NCI-H1694 treated with DMSO at 0.1 percent for 48 hours (cell line): Measurements from ENCODE around the gene HSF5.
"Not testable (repeated sequence)": the region's sequence is repeated elsewhere in the genome, so short reads cannot be mapped to it uniquely, and the experiment has no call there.

Source experiments
- DNase-seq: peaks from one replicate; lab custom pipeline; 2025; lab: John Stamatoyannopoulos, UW

HSF5 gene

DNA sequence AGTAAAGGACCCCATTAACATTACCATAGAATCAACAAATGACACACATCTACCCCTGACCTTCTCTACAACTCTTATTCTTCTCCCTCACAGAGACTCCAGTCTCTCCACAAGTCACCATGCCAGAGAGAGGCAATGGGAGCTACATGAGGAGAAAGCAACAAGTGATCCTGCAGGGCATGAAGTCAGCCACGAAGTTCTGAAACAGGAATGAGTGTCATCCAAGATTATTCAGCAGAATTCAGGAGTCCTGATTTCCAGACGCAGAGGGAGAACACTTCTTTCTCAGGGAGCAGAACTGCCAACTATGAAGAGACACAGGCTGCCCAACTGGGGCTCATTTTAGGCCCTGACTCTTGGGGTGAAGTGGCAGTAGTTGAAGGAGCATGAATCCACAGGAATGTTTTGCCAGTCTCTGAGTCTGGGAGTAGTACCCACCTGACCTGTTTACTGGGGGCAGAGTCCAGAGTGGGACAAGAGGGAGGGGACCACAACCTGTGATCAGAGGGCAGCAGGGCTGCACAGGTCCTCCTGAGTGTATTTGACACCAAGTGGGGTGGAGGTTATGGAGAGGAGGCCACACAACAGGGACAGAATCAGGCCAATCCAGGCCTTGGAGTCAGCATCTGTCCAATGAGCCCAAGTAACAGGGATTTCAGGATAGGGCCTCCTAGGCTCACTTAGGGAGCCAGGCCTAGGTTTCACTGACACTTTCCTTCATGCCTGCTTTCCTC is 28.6 kb upstream of the HSF5 start:
- no peak for DNase-seq

DNA sequence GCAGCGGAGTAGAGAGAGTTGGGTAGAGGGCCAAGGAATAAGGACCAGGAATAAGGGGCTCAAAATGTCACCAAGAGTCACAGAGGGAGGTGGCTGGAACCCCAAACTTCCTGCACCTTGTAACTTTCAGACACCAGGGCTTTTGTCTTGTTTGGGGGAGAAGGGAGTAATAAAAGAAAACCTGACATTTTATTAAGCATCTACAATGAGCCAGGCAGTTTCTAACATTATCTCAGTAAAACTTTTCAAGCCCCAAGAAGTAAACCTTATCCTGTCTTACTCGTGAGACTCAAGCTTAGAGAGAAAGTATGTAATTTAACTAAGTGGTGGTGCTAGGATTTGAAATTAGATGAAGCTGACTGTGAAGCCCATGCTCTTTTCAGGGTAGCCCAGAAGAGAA is 27.1 kb upstream of the HSF5 start:
- no peak for DNase-seq

DNA sequence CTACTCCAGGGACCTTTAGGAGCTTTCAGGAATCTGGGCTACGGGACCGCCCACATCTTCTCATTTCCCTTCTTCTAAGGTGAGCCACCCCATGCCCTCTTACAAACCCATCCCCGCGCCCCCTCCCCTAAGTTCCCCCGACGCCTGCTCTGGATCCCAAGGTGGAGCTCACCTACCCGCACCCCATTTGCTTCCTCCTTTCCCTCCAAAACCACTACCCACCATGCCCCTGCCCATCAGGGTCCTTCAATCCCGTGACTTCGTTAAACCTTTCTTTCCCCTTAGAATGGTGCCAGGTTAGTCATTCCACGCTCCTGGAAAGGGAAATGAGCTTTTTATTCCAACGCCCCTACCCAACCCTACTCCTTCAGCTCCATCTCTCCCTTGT is 26.6 kb upstream of the HSF5 start:
- no peak for DNase-seq

DNA sequence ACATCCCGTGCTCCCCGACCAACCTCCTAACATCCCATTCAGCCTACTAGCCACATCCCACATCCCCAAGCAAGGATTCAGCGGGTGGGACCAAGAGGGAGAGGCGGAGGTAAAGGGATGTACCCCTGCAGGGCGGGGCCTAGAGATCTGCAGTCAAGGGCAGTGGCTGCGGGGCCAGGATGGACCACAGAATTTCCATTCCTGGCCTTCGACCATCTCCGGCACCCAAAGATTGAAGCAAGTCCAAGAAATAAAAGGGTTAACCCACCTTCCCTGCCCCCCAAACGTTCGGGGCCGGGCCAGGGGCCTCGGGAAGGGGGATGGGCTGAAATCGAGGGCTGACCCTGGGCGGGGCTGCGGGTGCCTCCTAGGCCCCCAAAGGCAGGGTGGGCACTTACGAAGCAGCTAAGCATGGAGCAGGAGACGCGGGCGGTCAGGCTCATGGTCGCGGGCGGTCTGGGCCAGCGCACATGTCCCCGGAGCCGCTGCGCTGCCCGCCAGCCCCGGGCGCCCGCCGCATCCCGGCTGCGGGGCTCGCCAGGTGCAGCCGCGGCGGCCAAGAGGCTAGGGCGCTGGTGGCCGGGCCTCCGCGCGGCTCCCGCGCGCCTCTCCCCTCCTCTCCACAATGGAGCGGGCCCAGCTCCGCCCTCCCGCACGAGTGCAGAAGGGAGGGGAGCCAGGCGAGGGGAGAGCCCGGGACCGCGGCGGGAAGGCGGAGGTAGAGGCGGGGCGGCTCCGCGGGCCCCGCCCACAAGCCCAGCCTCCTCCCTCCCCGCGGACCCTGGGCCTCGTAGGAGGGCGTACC is 26.0 kb upstream of the HSF5 start, which contains the start of gene MTMR4:
Gene MTMR4, minus strand, starts transcription at position 674 of the 805 bp plus-strand sequence. Its CDS starts 231 bp downstream, at position 443.
- DNase-seq: peak; percentile 70

DNA sequence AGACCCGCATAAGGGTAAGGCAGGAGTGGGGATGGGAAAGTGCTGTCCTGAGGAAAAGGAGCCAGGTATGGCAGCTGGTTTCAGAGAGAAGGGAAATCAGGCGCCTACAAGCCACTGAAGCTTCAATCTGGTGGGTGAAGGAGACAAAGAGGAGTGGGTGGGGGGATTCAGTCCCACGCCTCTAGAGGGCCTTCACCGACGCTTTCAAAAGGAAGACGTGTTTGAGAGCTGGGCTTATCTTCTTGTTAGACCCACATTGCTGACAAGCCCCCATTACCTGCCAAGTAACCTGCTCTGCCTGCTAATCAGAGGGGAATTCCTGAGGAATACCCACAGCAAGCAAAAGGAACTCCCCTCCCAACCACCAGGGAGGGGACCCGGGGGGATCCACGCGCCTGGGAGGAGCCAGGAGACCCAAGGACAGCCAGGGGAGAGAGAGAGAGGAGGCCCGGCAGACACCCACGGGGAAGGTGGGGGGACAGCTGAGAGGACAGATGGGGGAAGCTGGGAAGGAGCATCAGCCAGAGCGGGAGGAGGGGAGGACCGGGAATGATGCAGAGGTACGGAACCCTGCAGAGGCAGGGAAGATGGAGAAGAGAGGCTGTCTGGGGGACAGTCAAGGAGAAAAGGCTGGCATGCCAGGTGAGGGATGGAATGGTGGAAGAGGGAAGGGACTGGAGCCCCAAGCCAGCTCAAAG is 25.2 kb upstream of the HSF5 start:
- DNase-seq: no peak

GRCh38 chr17:58510075-58510474 is 21.9 kb upstream of the HSF5 start:
- no peak for DNase-seq

GRCh38 chr17:58508341-58509067 is 20.3 kb upstream of the HSF5 start:
- DNase-seq: no peak

DNA sequence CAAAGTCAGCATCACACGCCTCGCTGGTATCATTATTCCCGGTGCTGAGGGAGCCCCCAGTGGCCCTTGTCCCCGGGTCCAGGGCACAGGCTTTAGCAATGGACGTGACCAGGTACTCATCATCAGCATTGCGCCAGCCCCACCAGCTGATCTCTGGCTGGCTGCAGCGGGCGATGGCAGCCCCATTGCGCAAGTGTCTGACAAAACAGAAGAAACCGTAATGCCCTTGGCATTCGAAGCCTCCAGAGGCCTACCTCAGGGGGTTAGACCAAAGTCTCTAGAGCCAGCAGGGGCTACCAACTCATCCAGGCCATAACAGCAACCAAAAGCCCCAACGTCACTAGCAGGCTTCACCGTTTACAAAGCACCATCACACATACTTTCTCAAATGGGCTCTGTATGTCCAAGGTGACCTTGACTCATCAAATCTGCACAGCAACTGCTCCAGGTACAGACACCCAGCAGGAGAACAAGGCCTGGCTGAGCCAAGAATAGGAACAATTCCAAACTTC is 19.0 kb upstream of the HSF5 start:
- DNase-seq: no peak

GRCh38 chr17:58506354-58507080 is 18.3 kb upstream of the HSF5 start:
- no peak for DNase-seq

DNA sequence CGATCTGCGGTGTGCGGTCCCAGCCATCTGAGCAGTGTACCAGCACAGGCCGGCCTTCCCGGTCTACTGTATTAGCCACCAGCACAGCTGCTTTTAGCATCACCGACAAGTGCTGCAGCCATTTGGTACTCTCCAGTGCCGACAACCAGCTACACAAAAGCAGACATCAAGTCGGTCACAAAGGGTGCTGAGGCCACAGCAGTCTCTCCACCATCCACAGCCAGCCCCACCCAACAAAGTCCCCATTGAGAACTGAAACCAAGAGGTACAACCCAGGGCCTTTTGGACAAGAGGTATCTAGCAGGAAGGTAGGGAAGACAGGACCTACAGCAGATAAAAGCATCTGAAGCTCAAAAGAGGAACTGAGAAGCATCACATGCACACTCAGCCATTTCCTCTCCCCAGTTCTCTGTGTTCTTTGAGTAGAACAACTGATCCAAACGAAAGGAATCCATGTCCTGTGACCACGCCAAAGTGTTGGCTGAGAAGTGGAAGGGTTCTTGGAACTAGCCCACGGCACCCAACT is 16.7 kb upstream of the HSF5 start:
- DNase-seq: no peak

GRCh38 chr17:58503866-58504265 is 15.7 kb upstream of the HSF5 start:
- DNase-seq: no peak

DNA sequence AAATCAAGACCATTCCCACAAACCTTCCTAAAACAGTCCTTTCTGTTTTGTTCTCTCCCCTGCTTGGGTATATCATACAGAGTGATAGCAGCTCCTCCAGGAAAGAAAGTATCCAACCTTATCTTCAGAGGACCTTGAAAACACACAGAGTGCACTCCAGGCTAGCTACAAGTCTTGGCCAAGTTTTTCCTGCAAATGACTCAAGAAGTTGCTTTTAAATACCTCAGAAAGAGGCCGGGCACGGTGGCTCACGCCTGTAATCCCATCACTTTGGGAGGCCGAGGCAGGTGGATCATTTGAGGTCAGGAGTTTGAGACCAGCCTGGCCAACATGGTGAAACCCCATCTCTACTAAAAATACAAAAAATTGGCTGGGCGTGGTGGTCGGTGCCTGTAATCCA is 14.9 kb upstream of the HSF5 start:
- DNase-seq: not testable (repeated sequence)

- no peak for DNase-seq
These were observed 13.2 kb upstream of the HSF5 start for GRCh38 chr17:58501451-58501850.

DNA sequence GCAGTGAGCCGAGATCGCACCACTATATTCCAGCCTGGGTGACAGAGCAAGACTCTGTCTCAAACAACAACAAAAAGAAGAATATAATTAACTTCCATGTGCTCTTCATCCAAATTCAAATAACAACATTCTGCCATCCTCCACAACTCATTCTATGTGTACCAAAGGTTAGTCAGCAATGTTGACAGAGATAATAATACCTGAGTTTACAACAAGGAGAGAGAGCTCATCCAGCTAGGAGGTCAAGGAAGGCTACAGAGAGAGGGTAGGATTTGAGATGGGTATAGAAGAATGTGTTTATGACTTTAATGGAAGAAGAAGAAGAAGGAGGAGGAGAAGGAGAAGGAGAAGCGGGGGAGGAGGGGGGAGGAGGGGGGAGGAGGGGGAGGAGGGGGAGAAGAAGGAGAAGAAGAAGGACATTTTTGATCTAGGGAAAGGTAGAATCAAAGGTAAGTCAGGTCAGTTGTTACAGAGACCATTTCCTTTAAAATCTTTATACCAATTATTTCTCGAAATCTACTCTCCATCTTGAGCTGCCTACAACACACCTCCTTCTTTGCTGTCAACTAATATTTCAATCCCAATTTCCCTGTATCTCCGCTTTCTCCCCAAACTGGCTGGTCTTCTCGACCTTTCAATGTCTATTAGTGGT is 10.1 kb upstream of the HSF5 start:
- no peak for DNase-seq

DNA sequence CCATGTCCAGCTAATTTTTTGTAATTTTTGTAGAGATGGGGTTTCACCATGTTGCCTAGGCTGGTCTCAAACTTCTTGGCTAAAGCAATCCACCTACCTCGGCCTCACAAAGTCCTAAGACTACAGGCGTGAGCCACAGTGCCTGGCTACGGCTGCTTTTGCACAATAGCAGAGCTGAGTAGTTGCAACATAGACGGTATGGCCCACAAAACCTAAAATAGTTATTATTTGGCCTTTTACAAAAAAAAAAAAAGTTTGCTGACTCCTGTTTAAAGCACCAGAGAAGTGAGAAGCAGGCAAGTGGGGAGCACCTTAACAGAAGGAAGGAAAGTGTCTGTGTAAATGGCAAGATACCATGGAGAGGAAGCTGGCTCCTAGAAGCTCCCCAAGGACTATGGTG is 5.3 kb upstream of the HSF5 start:
- no peak for DNase-seq

DNA sequence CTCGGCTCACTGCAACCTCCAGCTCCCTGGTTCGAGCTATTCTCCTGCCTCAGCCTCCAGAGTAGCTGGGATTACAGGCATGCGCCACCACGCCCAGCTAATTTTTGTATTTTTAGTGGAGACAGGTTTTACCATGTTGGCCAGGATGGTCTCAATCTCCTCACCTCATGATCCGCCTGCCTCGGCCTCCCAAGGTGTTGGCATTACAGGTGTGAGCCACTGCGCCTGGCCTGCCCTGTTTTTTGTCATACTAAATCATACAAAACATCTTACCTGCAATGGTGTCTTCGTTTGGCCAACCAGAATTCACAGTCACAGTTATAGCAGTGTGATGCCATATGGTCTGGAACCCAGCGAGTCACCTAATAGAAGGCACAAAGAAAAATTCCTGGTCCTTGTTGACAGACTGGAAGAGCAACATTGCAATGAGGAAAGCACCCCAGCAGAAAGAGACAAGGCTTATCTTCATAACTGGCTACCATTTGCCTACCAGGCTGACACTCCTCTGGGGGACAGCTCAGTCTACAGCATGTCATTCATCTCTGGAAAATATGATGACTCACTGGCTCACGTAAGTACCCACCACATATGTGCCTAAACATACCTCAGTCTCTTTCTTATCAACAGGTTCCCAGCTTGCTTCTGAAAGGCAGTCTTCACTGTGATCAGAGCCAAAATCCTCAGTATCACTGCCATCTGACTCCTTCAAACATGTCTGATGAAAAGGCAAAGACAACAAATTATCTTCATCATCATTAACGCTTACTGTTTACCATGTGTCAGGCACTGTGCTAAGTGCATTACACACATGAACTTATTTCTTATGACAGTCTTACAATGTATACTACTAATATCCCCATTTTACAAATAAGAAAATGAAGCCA is 4.3 kb upstream of the HSF5 start:
- no peak for DNase-seq

DNA sequence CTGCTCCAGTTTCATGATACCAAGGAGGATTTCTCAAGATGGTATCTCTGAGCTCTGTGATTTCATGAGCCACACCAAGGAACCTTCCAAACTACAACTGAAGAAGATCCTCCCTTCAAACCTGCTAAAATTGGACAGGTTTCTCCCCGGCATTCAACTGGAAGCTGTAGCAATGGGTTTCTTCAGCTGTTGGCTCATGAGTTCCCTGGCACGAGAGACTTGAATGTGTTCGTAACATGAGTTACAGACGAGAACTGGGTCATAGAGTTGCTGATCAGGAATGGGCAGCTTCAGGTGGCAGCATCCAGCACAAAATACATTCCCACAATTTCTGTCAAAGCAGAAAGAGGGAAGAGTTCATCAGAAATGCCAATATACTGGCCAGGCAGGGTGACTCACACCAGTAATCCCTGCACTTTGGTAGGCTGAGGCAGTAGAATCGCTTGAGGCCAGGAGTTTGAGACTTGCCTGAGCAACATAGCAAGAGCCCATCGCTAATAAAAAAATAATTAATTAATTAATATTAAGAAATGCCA is 3.4 kb upstream of the HSF5 start:
- DNase-seq: no peak

DNA sequence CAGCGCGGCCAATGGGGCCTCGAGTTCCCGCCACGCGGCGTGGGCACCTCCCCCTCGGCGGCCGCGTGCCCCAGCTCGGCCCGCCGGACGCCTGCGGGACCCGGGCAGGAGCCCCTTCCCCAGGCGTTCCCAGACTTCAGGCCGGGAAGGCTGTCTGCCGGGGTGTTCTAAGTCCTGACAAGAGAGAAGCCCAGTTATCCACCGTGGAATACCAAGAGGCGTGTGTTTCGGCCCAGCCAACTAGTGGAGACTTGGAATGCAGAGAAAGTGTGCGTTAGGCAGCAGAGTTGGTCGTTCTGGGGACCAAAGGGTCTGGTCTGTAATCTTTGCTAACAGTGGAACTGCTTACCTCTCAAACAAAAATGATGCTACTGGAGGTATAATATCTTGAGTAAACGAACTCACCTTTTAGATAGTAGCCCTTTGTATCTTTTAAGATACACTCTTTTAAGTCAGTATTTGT is 251 bp upstream of the HSF5 start:
- DNase-seq: no peak

DNA sequence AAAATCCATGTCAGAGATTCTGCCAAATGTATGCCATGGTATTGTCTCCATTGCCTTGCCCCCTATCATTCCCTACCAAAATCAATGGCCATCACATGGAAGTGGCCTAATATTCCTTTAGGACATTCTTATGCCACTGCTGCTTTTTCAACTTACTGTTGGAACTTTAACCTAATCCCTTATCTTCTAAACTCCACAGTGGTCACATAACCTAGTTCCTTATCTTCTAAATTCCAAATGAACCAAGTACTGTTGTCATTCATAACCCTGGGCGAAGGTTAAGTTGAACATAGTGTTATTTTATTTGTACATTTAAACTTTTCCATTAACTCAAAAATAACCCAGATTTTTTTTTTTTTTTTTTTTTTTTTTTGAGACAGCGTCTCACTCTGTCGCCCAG is 3.6 kb downstream of the HSF5 start:
- DNase-seq: no peak
